ENCODE data around the gene NAV2.

GRCh38 chr11:20161923-20162744 lies 449.5 kb downstream of the NAV2 start:
- TF ChIP-seq EZH2 (IDR thresholded peaks at IDR 0.05) (no peak), FOXP2 (optimal IDR thresholded peaks at IDR 0.05; ENCODE audit: control extremely low read depth, extremely low read length, insufficient read depth) (no peak), POLR2AphosphoS5 (IDR thresholded peaks at IDR 0.05; ENCODE audit: borderline replicate concordance, low read depth, low read length) (no peak)

All from SK-N-MC (cell line).